Nephron (organoid): ENCODE measurements around the gene UBE2I.

Source experiments
- H3K27ac Mint-ChIP-seq, 3 experiments: 2 replicates each; pipeline ENCODE4 v1.8.0; 2020; ENCODE audit warnings: mixed read lengths in 3 of 3, mild to moderate bottlenecking in 2 of 3, moderate library complexity in 1 of 3
- H3K27me3 Mint-ChIP-seq: 2 replicates; pipeline ENCODE4 v1.8.0; 2021; ENCODE audit warnings: low read depth, mild to moderate bottlenecking, moderate library complexity, mixed read lengths
- H3K36me3 Mint-ChIP-seq: 2 replicates; pipeline ENCODE4 v1.8.0; 2020; ENCODE audit warnings: low read depth, mixed read lengths
- H3K4me1 Mint-ChIP-seq: 2 replicates; pipeline ENCODE4 v1.8.0; 2020; ENCODE audit warnings: mixed read lengths
- H3K4me3 Mint-ChIP-seq, 3 experiments: 2 replicates each; pipeline ENCODE4 v1.8.0; 2020; ENCODE audit warnings: mild to moderate bottlenecking in 3 of 3, mixed read lengths in 3 of 3, moderate library complexity in 2 of 3
- H3K9me3 Mint-ChIP-seq: 2 replicates; pipeline ENCODE4 v1.8.0; 2020; ENCODE audit warnings: mixed read lengths
- CTCF ChIP-seq, 3 experiments: fragments of 200-600 bp; sonication (generic); IDR thresholded peaks; one replicate each; pipeline ENCODE4 v1.5.0; 2021; ENCODE audit warnings: antibody characterized with exemption in 3 of 3; ENCODE audit not compliant: unreplicated experiment in 3 of 3

Gene UBE2I

GRCh38 chr16:1283996-1284616 is 25.3 kb upstream of the UBE2I start:
- Mint-ChIP-seq H3K4me3 (no peak overlapping the region), H3K36me3 (no peaks in the 10 kb centered on the region), H3K4me1 (peaks cover 27% of the 10 kb centered on the region), H3K27ac (no peak overlapping the region), H3K9me3 (no peaks in the 10 kb centered on the region), H3K27me3 (peaks cover 20% of the 10 kb centered on the region)
- TF ChIP-seq CTCF (IDR thresholded peaks at IDR 0.05; ENCODE audit: unreplicated experiment in 3 of 3): no peak

- peak in 1 of 3 experiments; percentile 38 for TF ChIP-seq CTCF (IDR thresholded peaks at IDR 0.05; ENCODE audit: unreplicated experiment in 3 of 3)
- no peaks in the 10 kb centered on the region for H3K36me3 Mint-ChIP-seq
- no peaks in the 10 kb centered on the region for H3K9me3 Mint-ChIP-seq
- H3K4me1 Mint-ChIP-seq: peaks cover 27% of the 10 kb centered on the region
- H3K4me3 Mint-ChIP-seq: no peak overlapping the region
- peak overlapping the region in 1 of 3 experiments; percentile 55 for H3K27ac Mint-ChIP-seq
- peaks cover 35% of the 10 kb centered on the region for H3K27me3 Mint-ChIP-seq
These were observed 23.5 kb upstream of the UBE2I start for GRCh38 chr16:1285669-1286512.

GRCh38 chr16:1286513-1287094 is 22.8 kb upstream of the UBE2I start:
- H3K27ac Mint-ChIP-seq: no peak overlapping the region
- H3K36me3 Mint-ChIP-seq: no peaks in the 10 kb centered on the region
- H3K4me1 Mint-ChIP-seq: peaks cover 32% of the 10 kb centered on the region
- H3K27me3 Mint-ChIP-seq: peaks cover 39% of the 10 kb centered on the region
- H3K9me3 Mint-ChIP-seq: no peaks in the 10 kb centered on the region
- no peak for TF ChIP-seq CTCF (IDR thresholded peaks at IDR 0.05; ENCODE audit: unreplicated experiment in 3 of 3)
- H3K4me3 Mint-ChIP-seq: no peak overlapping the region

- Mint-ChIP-seq H3K9me3 (no peaks in the 10 kb centered on the region), H3K4me1 (peaks cover 36% of the 10 kb centered on the region), H3K27me3 (peaks cover 45% of the 10 kb centered on the region), H3K27ac (peak overlapping the region; percentile 10 to 77 (median 59)), H3K36me3 (no peaks in the 10 kb centered on the region), H3K4me3 (peak overlapping the region in 2 of 3 experiments; percentile 53)
- no peak for TF ChIP-seq CTCF (IDR thresholded peaks at IDR 0.05; ENCODE audit: unreplicated experiment in 3 of 3)
These were observed 21.3 kb upstream of the UBE2I start for GRCh38 chr16:1287982-1288670.

- H3K4me3 Mint-ChIP-seq: no peak overlapping the region
- no peaks in the 10 kb centered on the region for H3K9me3 Mint-ChIP-seq
- peaks cover 48% of the 10 kb centered on the region for H3K27me3 Mint-ChIP-seq
- TF ChIP-seq CTCF (IDR thresholded peaks at IDR 0.05; ENCODE audit: unreplicated experiment in 3 of 3): no peak
- no peaks in the 10 kb centered on the region for H3K36me3 Mint-ChIP-seq
- peaks cover 30% of the 10 kb centered on the region for H3K4me1 Mint-ChIP-seq
- H3K27ac Mint-ChIP-seq: no peak overlapping the region
These were observed 20.5 kb upstream of the UBE2I start for GRCh38 chr16:1288813-1289476.
